T47D (cell line): Measurements from ENCODE around the gene LGALS3.
A peak's percentile ranks its signal among the peaks of the same experiment; 100 is the strongest.

Source experiments
- DNase-seq, 2 experiments: peaks; one replicate each; pipeline versions ENCODE4 v3.0.0 to v3.0.0-alpha.2; 2011 to 2012; ENCODE audit warnings: low read depth in 1 of 2, low spot score in 1 of 2
- JUND ChIP-seq: IDR thresholded peaks from 2 replicates; pipeline ENCODE4 v1.6.1; 2012; ENCODE audit warnings: low read depth
- in situ Hi-C: cut with HindIII; loops from 2 replicates; pipeline ENCODE4 v1.10.0; 2016; ENCODE audit warnings: low sequenced_read_pairs, low pct_unique_long_range_greater_than_20kb

The LGALS3 gene

GRCh38 chr14:55117803-55118441 lies 11.1 kb upstream of the LGALS3 start:
- TF ChIP-seq JUND: no peak
- in situ Hi-C loops: no loop called here
- no peak for DNase-seq

DNA sequence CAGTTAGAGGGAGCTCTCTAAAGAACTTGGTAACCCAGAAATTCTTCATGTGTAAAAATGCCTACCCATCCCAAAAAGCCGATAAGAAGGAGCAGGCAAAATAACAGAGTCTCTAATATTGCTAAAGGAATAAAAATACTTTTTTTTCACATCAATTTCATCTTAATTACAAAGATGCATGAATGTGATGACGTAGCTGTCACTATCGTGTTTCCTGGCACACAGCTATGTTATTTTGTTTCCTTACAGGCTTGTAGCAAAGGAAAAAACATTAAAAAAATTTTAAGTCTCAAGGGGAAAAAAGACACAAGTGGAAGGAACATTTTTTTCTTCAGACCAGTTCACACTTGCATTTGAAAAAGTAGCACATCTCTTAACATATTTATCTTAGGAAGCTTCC lies 10.3 kb upstream of the LGALS3 start:
- in situ Hi-C loops: no loop called here
- no peak for TF ChIP-seq JUND
- no peak for DNase-seq

- no peak for DNase-seq
- in situ Hi-C loops: no loop called here
- no peak for TF ChIP-seq JUND
Measured at GRCh38 chr14:55120571-55121495, 8.2 kb upstream of the LGALS3 start.

- no peak for TF ChIP-seq JUND
- in situ Hi-C loops: no loop called here
- DNase-seq: no peak
Measured at GRCh38 chr14:55121628-55122439, 7.2 kb upstream of the LGALS3 start.

DNA sequence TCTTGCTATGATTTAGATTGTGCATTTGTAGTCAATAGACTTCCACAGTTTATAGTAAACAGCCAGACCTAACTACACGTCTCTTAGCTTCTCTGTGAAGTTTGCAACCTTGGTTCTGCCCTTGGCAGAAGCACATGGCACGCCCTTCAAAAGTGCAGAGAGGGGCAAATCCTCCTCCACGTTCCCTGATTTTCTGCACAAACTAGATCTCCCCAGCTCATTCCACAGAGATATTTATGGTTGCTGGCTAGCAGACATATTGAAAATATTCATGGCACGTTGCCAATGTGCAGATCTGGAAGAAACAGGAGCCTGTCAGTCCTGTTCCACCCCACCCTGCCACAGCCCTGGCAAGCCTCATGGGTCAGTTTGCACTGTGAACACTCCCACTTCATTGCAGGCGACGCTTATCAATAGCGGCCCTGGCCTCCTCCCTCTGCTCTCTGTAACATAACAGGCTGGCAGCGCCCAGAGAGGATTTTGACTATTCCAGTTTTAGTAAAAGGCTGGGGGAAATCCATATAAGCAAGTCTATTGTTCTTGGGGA lies 6.5 kb upstream of the LGALS3 start:
- no peak for TF ChIP-seq JUND
- DNase-seq: peak; percentile 55 to 82
- in situ Hi-C loops: no loop called here

GRCh38 chr14:55123101-55123500 lies 6.0 kb upstream of the LGALS3 start:
- no peak for TF ChIP-seq JUND
- DNase-seq: no peak
- in situ Hi-C loops: no loop called here

GRCh38 chr14:55123852-55124639 lies 5.0 kb upstream of the LGALS3 start:
- TF ChIP-seq JUND: no peak
- in situ Hi-C loops: no loop called here

GRCh38 chr14:55124774-55125386 lies 4.2 kb upstream of the LGALS3 start:
- in situ Hi-C loops: no loop called here
- TF ChIP-seq JUND: no peak

More at GRCh38 chr14:55123852-55124639, 5.0 kb upstream of the LGALS3 start:
- DNase-seq: no peak

GRCh38 chr14:55125403-55125802 lies 3.6 kb upstream of the LGALS3 start:
- TF ChIP-seq JUND: no peak
- in situ Hi-C loops: no loop called here

More at GRCh38 chr14:55124774-55125386, 4.2 kb upstream of the LGALS3 start:
- no peak for DNase-seq

DNA sequence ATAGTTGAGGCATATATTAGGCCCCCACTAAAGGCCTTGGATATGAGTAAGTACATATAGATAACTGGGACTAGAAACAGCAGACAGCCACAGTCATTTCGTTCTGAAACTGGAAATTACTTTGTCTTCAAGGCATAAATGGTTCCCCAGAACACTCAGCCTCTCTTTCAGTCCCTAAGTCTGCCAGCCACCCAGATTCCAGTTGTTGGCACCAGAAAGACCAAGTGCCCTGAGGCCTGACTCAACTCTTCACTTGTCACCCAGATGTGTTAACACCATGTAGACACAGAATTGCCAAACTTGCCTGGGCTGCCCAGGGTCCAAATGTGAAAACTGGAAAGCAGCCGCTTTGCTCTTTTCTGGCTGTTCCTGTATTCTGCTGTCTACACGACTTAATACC lies 3.0 kb upstream of the LGALS3 start:
- no peak for TF ChIP-seq JUND
- no peak for DNase-seq
- in situ Hi-C loops: no loop called here

More at GRCh38 chr14:55125403-55125802, 3.6 kb upstream of the LGALS3 start:
- DNase-seq: no peak

GRCh38 chr14:55126932-55127459 lies 2.1 kb upstream of the LGALS3 start:
- in situ Hi-C loops: no loop called here
- no peak for TF ChIP-seq JUND
- no peak for DNase-seq
